ENCODE results near the gene SPDYE8.
"Not testable (repeated sequence)": the region's sequence is repeated elsewhere in the genome, so short reads cannot be mapped to it uniquely, and the experiment has no call there.

The SPDYE8 gene

GRCh38 chr7:72975656-72976286, 53.8 kb downstream of the SPDYE8 start:
- not testable (repeated sequence) for DNase-seq (ENCODE audit: low read depth, low spot score); H3K27me3 ChIP-seq (ENCODE audit: insufficient read depth, insufficient read length); H3K9ac ChIP-seq (ENCODE audit: insufficient read length, low read depth); H3K4me1 ChIP-seq (ENCODE audit: insufficient read depth, insufficient read length); H3K4me3 ChIP-seq (ENCODE audit: insufficient read length, low read depth); H3K9me3 ChIP-seq (ENCODE audit: insufficient read depth, low read length); H3K36me3 ChIP-seq (ENCODE audit: insufficient read depth, insufficient read length, low read length)

GRCh38 chr7:72974781-72975180, 54.8 kb downstream of the SPDYE8 start:
- not testable (repeated sequence) for H3K9ac ChIP-seq (ENCODE audit: insufficient read length, low read depth); H3K36me3 ChIP-seq (ENCODE audit: insufficient read depth, insufficient read length, low read length); DNase-seq (ENCODE audit: low read depth, low spot score); H3K27me3 ChIP-seq (ENCODE audit: insufficient read depth, insufficient read length); H3K9me3 ChIP-seq (ENCODE audit: insufficient read depth, low read length); H3K4me3 ChIP-seq (ENCODE audit: insufficient read length, low read depth); H3K4me1 ChIP-seq (ENCODE audit: insufficient read depth, insufficient read length)

GRCh38 chr7:72971505-72971904, 58.1 kb downstream of the SPDYE8 start:
- H3K4me1 ChIP-seq (ENCODE audit: insufficient read depth, insufficient read length); H3K4me3 ChIP-seq (ENCODE audit: insufficient read length, low read depth); DNase-seq (ENCODE audit: low read depth, low spot score); H3K27me3 ChIP-seq (ENCODE audit: insufficient read depth, insufficient read length); H3K9ac ChIP-seq (ENCODE audit: insufficient read length, low read depth); H3K9me3 ChIP-seq (ENCODE audit: insufficient read depth, low read length); H3K36me3 ChIP-seq (ENCODE audit: insufficient read depth, insufficient read length, low read length): not testable (repeated sequence)

Measured in NT2/D1 (cell line).